Measurements from ENCODE around the gene PGM2L1. TPM values are rescaled to one million over a fixed set of nuclear protein-coding genes. Genes with fewer than 3 reads are reported as not detected.
"Not testable (repeated sequence)": the region's sequence is repeated elsewhere in the genome, so short reads cannot be mapped to it uniquely, and the experiment has no call there.

The PGM2L1 gene
- total RNA-seq = 4.6 TPM

DNA sequence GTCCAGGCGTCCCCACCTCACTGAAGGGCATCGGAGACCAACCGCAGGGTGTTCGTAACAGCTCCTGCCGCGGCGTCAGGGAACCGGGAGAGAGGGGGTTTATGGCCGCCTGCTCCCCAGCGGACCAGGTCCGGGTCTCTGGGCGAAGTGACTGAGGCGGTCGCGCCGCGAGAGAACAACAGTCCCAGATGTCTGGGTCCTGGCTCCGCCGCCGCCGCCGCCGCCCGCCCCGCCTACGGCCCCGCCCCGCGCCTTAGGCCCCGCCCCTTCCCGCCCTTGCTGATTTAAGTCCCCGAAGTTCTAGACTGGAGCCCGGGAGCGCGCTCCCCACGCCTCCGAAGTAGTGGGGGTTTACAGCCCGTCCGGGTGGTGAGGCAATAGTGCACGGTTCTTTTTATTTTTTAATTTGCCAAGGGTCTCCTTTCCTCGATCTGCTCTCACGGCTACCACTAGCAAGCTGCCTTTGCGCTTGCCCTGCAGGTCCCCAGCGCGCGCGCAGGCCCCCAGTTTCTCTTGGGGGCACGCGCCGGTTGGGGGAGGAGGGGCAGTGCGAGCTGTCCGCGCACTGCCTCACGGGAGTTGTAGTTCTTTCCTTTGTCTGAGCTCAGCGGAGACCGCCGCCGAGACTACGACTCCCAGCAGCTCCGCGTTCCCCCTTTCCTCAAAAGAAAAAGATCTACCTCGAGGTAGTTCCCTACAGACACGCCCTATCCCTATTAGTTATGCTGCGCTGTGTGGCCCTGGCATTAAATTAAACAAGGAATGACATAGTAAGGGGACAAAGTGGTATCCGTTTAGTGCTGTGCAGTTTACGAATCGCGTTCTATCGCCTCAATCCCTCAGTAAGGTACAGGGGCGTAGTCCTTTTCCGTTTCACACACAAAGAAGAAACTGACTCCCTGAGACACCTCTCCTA lies at the start of gene PGM2L1:
PGM2L1 (minus strand) TSS at position 190 of the 916 bp plus-strand sequence. CDS start 272 bp downstream, outside the sequence.
- DNase-seq (ENCODE audit: low spot score) (peak; percentile 96), ATAC-seq (peak; percentile 99)
- intact Hi-C loops (cut with DNase I) = no loop called here

- intact Hi-C loops (cut with DNase I) = loop anchor here (10.0 kb wide), 1 partner anchor 193 kb away; no protein-coding TSS in a partner anchor
- DNase-seq (ENCODE audit: low spot score) (no peak), ATAC-seq (no peak)
These were observed 49.5 kb upstream of the PGM2L1 start for GRCh38 chr11:74447720-74448119.

- intact Hi-C loops (cut with DNase I) = loop anchor here (10.0 kb wide), 1 partner anchor 192 kb away; no protein-coding TSS in a partner anchor
- ATAC-seq (no peak), DNase-seq (ENCODE audit: low spot score) (no peak)
These were observed 48.3 kb upstream of the PGM2L1 start for GRCh38 chr11:74446532-74446938.

DNA sequence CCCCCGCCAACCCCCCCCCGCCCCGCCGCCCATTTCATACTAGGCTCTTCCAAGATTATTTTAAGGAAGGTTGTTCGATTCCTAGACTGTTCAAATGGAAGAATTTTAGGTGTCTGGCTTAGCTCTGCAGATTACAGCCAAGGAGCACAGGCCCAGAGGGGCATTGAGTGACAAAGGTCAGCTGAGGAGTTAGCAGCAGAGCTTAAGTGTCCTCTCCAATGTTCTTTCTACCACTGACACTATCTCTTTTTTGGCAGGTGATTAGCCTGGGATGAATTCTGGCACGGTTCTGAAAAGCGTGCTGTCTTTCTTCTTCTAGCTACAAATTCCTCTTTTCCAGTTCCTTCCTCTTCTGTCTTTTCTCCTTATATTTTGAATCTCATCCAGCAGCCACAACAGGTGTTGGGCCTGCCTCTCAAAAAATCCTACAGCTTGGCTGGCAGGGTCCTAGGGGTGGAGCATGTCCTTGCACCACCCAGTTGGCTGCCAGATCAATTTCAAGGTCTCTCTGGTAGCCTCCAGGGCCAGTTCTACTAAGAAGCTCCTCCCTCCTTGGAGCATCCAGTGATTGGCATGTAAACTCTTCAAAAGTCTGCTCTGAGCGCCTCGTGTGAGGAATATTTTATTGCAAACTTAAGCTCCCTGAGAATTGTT lies 46.1 kb upstream of the PGM2L1 start:
- DNase-seq (ENCODE audit: low spot score) (no peak), ATAC-seq (no peak)
- intact Hi-C loops (cut with DNase I) = loop anchor here (10.0 kb wide), 1 partner anchor 189 kb away; no protein-coding TSS in a partner anchor

GRCh38 chr11:74443071-74443864 lies 45.0 kb upstream of the PGM2L1 start:
- no peak for ATAC-seq

DNA sequence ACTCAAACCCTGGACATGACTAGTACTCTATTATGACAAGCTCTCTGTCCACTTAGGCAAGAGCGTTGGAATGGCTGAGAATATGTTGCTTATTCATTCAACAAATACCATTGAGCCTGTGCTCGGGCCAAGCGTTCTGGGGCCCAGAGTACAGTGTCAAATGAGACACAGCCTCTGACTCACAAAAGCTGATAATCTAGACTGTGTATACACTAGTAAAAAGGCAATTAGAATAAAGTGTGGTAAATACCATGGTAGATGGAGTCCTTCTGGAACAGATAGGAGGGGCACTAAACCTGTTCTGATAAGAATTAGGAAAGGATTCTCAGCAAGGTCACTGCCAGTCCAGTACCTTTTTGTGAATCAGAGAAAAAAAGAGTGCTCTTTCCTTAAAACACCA lies 44.4 kb upstream of the PGM2L1 start:
- intact Hi-C loops (cut with DNase I) = loop anchor here (10.0 kb wide), 1 partner anchor 188 kb away; no protein-coding TSS in a partner anchor
- DNase-seq (ENCODE audit: low spot score) (no peak), ATAC-seq (no peak)

More at GRCh38 chr11:74443071-74443864, 45.0 kb upstream of the PGM2L1 start:
- DNase-seq (ENCODE audit: low spot score) = no peak
- intact Hi-C loops (cut with DNase I) = loop anchor here (10.0 kb wide), 1 partner anchor 188 kb away; no protein-coding TSS in a partner anchor

GRCh38 chr11:74438681-74439080 lies 40.4 kb upstream of the PGM2L1 start:
- intact Hi-C loops (cut with DNase I) = loop anchor here (5.0 kb wide), 1 partner anchor 956 kb away; no protein-coding TSS in a partner anchor
- DNase-seq (ENCODE audit: low spot score) (no peak), ATAC-seq (no peak)

GRCh38 chr11:74437441-74438042 lies 39.3 kb upstream of the PGM2L1 start:
- DNase-seq (ENCODE audit: low spot score) (no peak), ATAC-seq (no peak)
- intact Hi-C loops (cut with DNase I) = loop anchor here (5.0 kb wide), 1 partner anchor 955 kb away; no protein-coding TSS in a partner anchor

- ATAC-seq = no peak
- intact Hi-C loops (cut with DNase I) = no loop called here
- no peak for DNase-seq (ENCODE audit: low spot score)
These were observed 36.3 kb upstream of the PGM2L1 start for GRCh38 chr11:74434528-74434927.

- DNase-seq (ENCODE audit: low spot score) (no peak), ATAC-seq (no peak)
- intact Hi-C loops (cut with DNase I) = no loop called here
These were observed 31.0 kb upstream of the PGM2L1 start for GRCh38 chr11:74429205-74429604.

- intact Hi-C loops (cut with DNase I) = no loop called here
- DNase-seq (ENCODE audit: low spot score) = no peak
These were observed 29.2 kb upstream of the PGM2L1 start for GRCh38 chr11:74427384-74427886.

DNA sequence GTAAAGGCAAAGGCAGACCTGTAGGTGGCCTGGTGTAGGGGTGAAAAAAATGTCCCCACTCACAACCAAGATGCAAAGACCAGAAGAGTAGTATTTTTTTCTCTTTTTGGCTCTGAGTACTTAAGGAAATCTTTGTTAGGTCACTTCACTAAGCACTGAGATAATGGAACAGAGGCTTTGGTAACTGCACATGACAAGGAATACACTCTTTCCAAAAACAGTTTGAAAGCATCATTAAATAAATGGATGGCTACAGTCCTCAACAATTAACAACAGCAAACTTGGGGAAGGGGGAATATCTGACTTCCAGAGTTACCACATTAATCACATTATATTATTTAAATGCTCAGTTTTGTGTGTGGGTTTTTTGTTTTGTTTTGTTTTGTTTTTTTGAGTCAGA lies 26.9 kb upstream of the PGM2L1 start:
- ATAC-seq = no peak
- intact Hi-C loops (cut with DNase I) = no loop called here
- no peak for DNase-seq (ENCODE audit: low spot score)

More at GRCh38 chr11:74427384-74427886, 29.2 kb upstream of the PGM2L1 start:
- no peak for ATAC-seq

- intact Hi-C loops (cut with DNase I) = no loop called here
These were observed 20.3 kb upstream of the PGM2L1 start for GRCh38 chr11:74418509-74418895.

DNA sequence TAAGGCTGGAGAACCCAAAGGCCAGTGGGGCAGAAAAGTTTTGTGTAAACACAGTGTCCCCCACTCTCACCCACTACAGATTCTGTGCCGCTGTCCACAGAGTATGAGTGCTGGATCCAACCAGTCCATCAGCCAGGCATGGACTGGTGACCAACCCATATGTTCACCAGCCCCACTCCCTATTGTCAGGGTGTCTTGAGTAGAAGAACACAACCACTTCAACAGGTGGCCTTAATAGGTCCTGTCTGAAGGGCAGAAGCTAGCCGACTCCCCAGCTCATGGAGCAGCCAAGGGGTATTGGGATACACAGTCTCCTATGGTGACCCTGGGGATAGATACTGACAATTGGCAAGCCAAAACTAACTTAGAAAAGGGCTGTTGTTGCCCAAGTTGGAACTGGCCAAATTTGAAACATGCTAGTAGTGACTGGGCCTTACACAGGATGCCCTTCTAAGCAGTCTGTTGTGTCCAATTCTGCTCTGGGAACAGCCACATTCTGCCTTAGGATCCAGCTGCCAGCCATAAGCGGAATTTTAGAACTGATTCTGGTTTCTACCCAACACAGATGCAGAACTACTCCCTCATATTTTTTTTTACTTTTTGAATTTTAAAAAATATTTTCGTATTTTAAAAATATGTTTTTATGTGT lies 19.8 kb upstream of the PGM2L1 start:
- ATAC-seq (peak; percentile 39), DNase-seq (ENCODE audit: low spot score) (no peak)
- intact Hi-C loops (cut with DNase I) = no loop called here

More at GRCh38 chr11:74418509-74418895, 20.3 kb upstream of the PGM2L1 start:
- DNase-seq (ENCODE audit: low spot score) (no peak), ATAC-seq (peak; percentile 66)

GRCh38 chr11:74417379-74417804 lies 19.2 kb upstream of the PGM2L1 start:
- ATAC-seq (no peak), DNase-seq (ENCODE audit: low spot score) (no peak)
- intact Hi-C loops (cut with DNase I) = no loop called here

DNA sequence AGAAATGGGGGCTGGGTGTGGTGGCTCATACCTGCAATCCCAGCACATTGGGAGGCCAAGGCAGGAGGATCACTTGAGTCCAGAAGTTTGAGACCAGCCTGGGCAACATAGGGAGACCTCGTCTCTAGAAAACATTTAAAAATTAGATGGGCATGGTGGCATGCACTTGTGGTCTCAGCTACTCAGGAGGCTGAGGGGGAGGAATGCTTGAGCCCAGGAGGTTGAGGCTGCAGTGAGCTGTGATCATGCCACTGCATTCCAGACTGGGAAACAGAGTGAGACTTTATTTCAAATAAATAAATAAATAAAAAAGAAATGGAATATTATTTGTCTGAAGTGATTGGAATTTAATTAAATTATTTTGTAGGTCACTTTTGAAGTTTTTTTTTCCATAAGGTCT lies 18.7 kb upstream of the PGM2L1 start:
- DNase-seq (ENCODE audit: low spot score); ATAC-seq; intact Hi-C loops (cut with DNase I): not testable (repeated sequence)

DNA sequence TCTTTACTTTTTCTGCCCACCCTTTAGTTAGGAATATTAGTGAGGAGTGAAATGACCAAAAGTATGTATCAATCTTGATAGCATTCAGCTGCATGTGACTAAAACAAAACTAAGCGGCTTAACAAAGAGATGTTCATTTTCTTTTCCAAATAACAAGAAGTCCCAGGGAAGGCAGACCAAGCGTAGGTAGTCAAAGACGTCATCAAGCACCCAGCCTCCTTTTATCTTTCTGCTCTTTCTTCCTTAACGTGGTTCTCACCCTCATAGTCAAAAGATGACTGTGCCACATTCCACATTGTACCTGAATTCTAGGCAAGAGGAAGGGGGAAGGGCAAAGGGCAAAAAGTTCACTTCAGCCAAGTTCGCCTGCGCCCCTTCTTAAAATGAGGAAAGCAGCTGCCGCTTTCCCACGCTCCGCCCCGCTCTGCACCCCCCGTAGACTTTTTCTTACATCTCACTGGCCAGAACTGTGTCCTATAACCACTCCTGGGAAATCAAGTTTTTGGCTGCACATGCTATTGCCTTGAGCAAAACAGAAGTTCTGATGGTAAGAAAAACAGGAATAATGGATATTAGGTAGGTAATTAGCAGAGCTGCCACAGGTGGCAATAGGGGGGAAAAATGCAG lies 14.6 kb upstream of the PGM2L1 start:
- intact Hi-C loops (cut with DNase I) = no loop called here
- DNase-seq (ENCODE audit: low spot score) = no peak
- no peak for ATAC-seq
